OCI-LY1 (cell line): ENCODE data around the gene PCDHGB6.

ENCODE experiments used
- H2AFZ ChIP-seq: fragments of 200-600 bp; sonication (generic), shearing (Covaris generic); 2 replicates; pipeline ENCODE4 v1.6.0; 2014; ENCODE audit warnings: antibody characterized with exemption, mild to moderate bottlenecking, low read length
- H3F3A ChIP-seq: fragments of 200-600 bp; sonication (generic), shearing (Covaris generic); 2 replicates; pipeline ENCODE4 v1.6.0; 2014; ENCODE audit warnings: mild to moderate bottlenecking, antibody characterized with exemption, low read length, moderate library complexity; ENCODE audit not compliant: insufficient read depth
- H3K27ac ChIP-seq: fragments of 200-600 bp; sonication (generic); 2 replicates; pipeline ENCODE4 v1.5.1; 2014; ENCODE audit warnings: low read length, mixed run types, mild to moderate bottlenecking, low read depth; ENCODE audit not compliant: poor library complexity, severe bottlenecking
- H3K27me3 ChIP-seq: fragments of 200-600 bp; sonication (generic); 2 replicates; pipeline ENCODE4 v1.6.0; 2014; ENCODE audit warnings: antibody characterized with exemption, mild to moderate bottlenecking, low read length, moderate library complexity; ENCODE audit not compliant: insufficient read depth
- H3K36me3 ChIP-seq: fragments of 200-600 bp; sonication (generic); 2 replicates; pipeline ENCODE4 v1.6.1; 2014; ENCODE audit warnings: mild to moderate bottlenecking, antibody characterized with exemption, low read length, moderate library complexity, mixed read lengths; ENCODE audit not compliant: insufficient read depth
- H3K4me1 ChIP-seq: fragments of 200-600 bp; sonication (generic); 2 replicates; pipeline ENCODE4 v1.5.1; 2014; ENCODE audit warnings: mild to moderate bottlenecking, low read length, moderate library complexity; ENCODE audit not compliant: insufficient read depth, severe bottlenecking
- H3K4me2 ChIP-seq: fragments of 200-600 bp; sonication (generic), shearing (Covaris generic); 2 replicates; pipeline ENCODE4 v1.6.1; 2014; ENCODE audit warnings: low read length
- H3K4me3 ChIP-seq: fragments of 200-600 bp; sonication (generic); 2 replicates; pipeline ENCODE4 v1.5.1; 2014; ENCODE audit warnings: low read length, low read depth, mild to moderate bottlenecking, mixed read lengths; ENCODE audit not compliant: poor library complexity, severe bottlenecking
- H3K79me2 ChIP-seq: fragments of 200-600 bp; shearing (Covaris generic); 2 replicates; pipeline ENCODE4 v1.6.1; 2016; ENCODE audit warnings: mixed run types, low read length, mixed read lengths; ENCODE audit not compliant: insufficient read depth
- H3K9ac ChIP-seq: fragments of 200-600 bp; sonication (generic), shearing (Covaris generic); 2 replicates; pipeline ENCODE4 v1.6.1; 2014; ENCODE audit warnings: mild to moderate bottlenecking, low read length, mixed read lengths
- H3K9me2 ChIP-seq: fragments of 200-600 bp; sonication (generic), shearing (Covaris generic); 2 replicates; pipeline ENCODE4 v1.6.1; 2014; ENCODE audit warnings: low read depth, mild to moderate bottlenecking, low read length, mixed read lengths
- H3K9me3 ChIP-seq: fragments of 200-600 bp; shearing (Covaris generic); 2 replicates; pipeline ENCODE4 v1.6.1; 2014; ENCODE audit warnings: low read length, mixed read lengths
- H4K20me1 ChIP-seq: fragments of 200-600 bp; sonication (generic), shearing (Covaris generic); 2 replicates; pipeline ENCODE4 v1.6.0; 2016; ENCODE audit warnings: mild to moderate bottlenecking, low read length; ENCODE audit not compliant: insufficient read depth
- EZH2 ChIP-seq: fragments of 200-600 bp; sonication (generic), shearing (Covaris generic); IDR thresholded peaks from 2 replicates; pipeline ENCODE4 v1.8.0; 2017; ENCODE audit warnings: borderline replicate concordance, mixed run types, mild to moderate bottlenecking, antibody characterized with exemption, low read length, moderate library complexity, mixed read lengths
- TF ChIP-seq, protein P1 (sequence below): fragments of 200-600 bp; sonication (generic), shearing (Covaris generic); IDR thresholded peaks from 2 replicates; pipeline ENCODE4 v1.5.1; 2017; ENCODE audit warnings: mild to moderate bottlenecking, antibody characterized with exemption, low read length, moderate library complexity, mixed read lengths

Gene PCDHGB6

GRCh38 chr5:141437221-141437620, 29.4 kb downstream of the PCDHGB6 start:
- Histone ChIP-seq H3K9me2 (no peaks in the 10 kb centered on the region), H3K79me2 (no peaks in the 10 kb centered on the region), H3K4me3 (no peak overlapping the region), H3K27ac (no peak overlapping the region), H3K4me2 (no peak overlapping the region), H4K20me1 (no peaks in the 10 kb centered on the region), H3K4me1 (no peaks in the 10 kb centered on the region), H3K9me3 (peaks cover 8% of the 10 kb centered on the region; the same call in 1 of the 2 replicates), H3F3A (no peaks in the 10 kb centered on the region), H3K36me3 (no peaks in the 10 kb centered on the region), H2AFZ (no peak overlapping the region), H3K27me3 (no peaks in the 10 kb centered on the region), H3K9ac (no peak overlapping the region)
- no peak for TF ChIP-seq EZH2
- TF ChIP-seq, protein P1, sequence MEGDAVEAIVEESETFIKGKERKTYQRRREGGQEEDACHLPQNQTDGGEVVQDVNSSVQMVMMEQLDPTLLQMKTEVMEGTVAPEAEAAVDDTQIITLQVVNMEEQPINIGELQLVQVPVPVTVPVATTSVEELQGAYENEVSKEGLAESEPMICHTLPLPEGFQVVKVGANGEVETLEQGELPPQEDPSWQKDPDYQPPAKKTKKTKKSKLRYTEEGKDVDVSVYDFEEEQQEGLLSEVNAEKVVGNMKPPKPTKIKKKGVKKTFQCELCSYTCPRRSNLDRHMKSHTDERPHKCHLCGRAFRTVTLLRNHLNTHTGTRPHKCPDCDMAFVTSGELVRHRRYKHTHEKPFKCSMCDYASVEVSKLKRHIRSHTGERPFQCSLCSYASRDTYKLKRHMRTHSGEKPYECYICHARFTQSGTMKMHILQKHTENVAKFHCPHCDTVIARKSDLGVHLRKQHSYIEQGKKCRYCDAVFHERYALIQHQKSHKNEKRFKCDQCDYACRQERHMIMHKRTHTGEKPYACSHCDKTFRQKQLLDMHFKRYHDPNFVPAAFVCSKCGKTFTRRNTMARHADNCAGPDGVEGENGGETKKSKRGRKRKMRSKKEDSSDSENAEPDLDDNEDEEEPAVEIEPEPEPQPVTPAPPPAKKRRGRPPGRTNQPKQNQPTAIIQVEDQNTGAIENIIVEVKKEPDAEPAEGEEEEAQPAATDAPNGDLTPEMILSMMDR: no peak

- Histone ChIP-seq H3K27me3 (no peaks in the 10 kb centered on the region), H4K20me1 (no peaks in the 10 kb centered on the region), H3K79me2 (no peaks in the 10 kb centered on the region), H3K4me2 (no peak overlapping the region), H3K36me3 (no peaks in the 10 kb centered on the region), H3K4me3 (no peak overlapping the region), H3K9me3 (peaks cover 8% of the 10 kb centered on the region; the same call in 1 of the 2 replicates), H3K9ac (no peak overlapping the region), H3K27ac (no peak overlapping the region), H2AFZ (no peak overlapping the region), H3K4me1 (no peaks in the 10 kb centered on the region), H3F3A (no peaks in the 10 kb centered on the region), H3K9me2 (no peaks in the 10 kb centered on the region)
- TF ChIP-seq, protein P1: no peak
- no peak for TF ChIP-seq EZH2
Measured at GRCh38 chr5:141439411-141440141, 31.8 kb downstream of the PCDHGB6 start.

DNA sequence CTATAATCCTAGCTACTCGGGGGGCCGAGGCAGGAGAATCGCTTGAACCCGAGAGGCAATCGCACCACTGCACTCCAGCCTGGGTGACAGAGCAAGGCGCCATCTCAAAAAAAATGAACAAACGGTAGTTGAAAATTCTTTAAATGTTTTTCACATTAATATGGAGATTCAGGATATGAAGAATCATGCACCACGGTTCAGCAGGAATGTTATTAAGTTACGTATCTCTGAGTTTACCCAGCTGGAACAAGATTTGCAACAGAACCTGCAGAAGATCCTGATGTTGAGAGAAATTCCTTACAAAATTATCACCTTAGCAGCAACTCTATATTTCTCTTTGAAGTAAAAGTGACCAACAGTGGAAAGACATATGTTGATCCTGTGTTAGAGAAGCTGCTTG, 32.5 kb downstream of the PCDHGB6 start:
- Histone ChIP-seq H4K20me1 (no peaks in the 10 kb centered on the region), H3F3A (no peaks in the 10 kb centered on the region), H3K36me3 (no peaks in the 10 kb centered on the region), H3K4me2 (no peak overlapping the region), H2AFZ (no peak overlapping the region), H3K79me2 (no peaks in the 10 kb centered on the region), H3K4me3 (no peak overlapping the region), H3K27me3 (no peaks in the 10 kb centered on the region), H3K27ac (no peak overlapping the region), H3K9ac (no peak overlapping the region), H3K9me2 (no peaks in the 10 kb centered on the region), H3K4me1 (no peaks in the 10 kb centered on the region), H3K9me3 (peaks cover 6% of the 10 kb centered on the region; the same call in 1 of the 2 replicates)
- TF ChIP-seq EZH2: no peak
- TF ChIP-seq, protein P1: no peak
